Neuronal stem cell (in vitro differentiated cells): Measurements from ENCODE around the gene ARAP1.
A peak's percentile ranks its signal among the peaks of the same experiment; 100 is the strongest.

Source experiments
- DNase-seq: peaks from one replicate; pipeline ENCODE4 v3.0.0-alpha.2; 2013; ENCODE audit warnings: low spot score
- H2AFZ ChIP-seq: one replicate; pipeline ENCODE4 v1.6.1; 2013; ENCODE audit warnings: mild to moderate bottlenecking, low read length, inconsistent platforms
- H2AK5ac ChIP-seq: 2 replicates; pipeline ENCODE4 v1.6.1; 2013; ENCODE audit warnings: low read depth, mild to moderate bottlenecking, inconsistent platforms, low read length, moderate library complexity, mixed read lengths
- H2BK120ac ChIP-seq: 2 replicates; pipeline ENCODE4 v1.6.1; 2013; ENCODE audit warnings: low read depth, mild to moderate bottlenecking, inconsistent platforms, low read length, moderate library complexity, mixed read lengths
- H2BK12ac ChIP-seq: one replicate; pipeline ENCODE4 v1.6.1; 2013; ENCODE audit warnings: low read length, inconsistent platforms
- H2BK15ac ChIP-seq: 2 replicates; pipeline ENCODE4 v1.6.1; 2013; ENCODE audit warnings: mild to moderate bottlenecking, low read length, inconsistent platforms, mixed read lengths
- H2BK5ac ChIP-seq: one replicate; pipeline ENCODE4 v1.6.1; 2013; ENCODE audit warnings: inconsistent platforms, mild to moderate bottlenecking, low read length, moderate library complexity
- H3K14ac ChIP-seq: one replicate; pipeline ENCODE4 v1.6.1; 2013; ENCODE audit warnings: low read length, inconsistent platforms
- H3K18ac ChIP-seq: 2 replicates; pipeline ENCODE4 v1.6.1; 2013; ENCODE audit warnings: low read length, inconsistent platforms
- H3K23ac ChIP-seq: 2 replicates; pipeline ENCODE4 v1.6.1; 2013; ENCODE audit warnings: low read depth, mild to moderate bottlenecking, mixed read lengths, low read length, inconsistent platforms; ENCODE audit not compliant: poor library complexity
- H3K27ac ChIP-seq: replicated peaks from 3 replicates; pipeline ENCODE4 v1.5.1; 2013; ENCODE audit warnings: low read length, inconsistent platforms
- H3K27me3 ChIP-seq, 3 experiments: 2 replicates each; pipeline ENCODE4 v1.6.1; 2013; ENCODE audit warnings: low read length in 3 of 3, mild to moderate bottlenecking in 2 of 3, inconsistent platforms in 1 of 3, low read depth in 1 of 3, mixed read lengths in 1 of 3, moderate library complexity in 1 of 3; ENCODE audit not compliant: control insufficient read depth in 3 of 3, insufficient read depth in 3 of 3
- H3K36me3 ChIP-seq, 2 donors: replicated peaks in 1 of 2; 2 replicates each; pipeline ENCODE4 v1.6.1; 2013; ENCODE audit warnings: low read length in 2 of 2; ENCODE audit not compliant: control insufficient read depth in 2 of 2, insufficient read depth in 2 of 2
- H3K4ac ChIP-seq: 2 replicates; pipeline ENCODE4 v1.6.1; 2013; ENCODE audit warnings: inconsistent platforms, mild to moderate bottlenecking, low read length, moderate library complexity
- H3K4me1 ChIP-seq, 2 donors: 1 replicate in 1 of 2; 2 replicates in 1 of 2; pipeline ENCODE4 v1.6.1; 2013; ENCODE audit warnings: low read length in 2 of 2, low read depth in 1 of 2; ENCODE audit not compliant: control insufficient read depth in 2 of 2, insufficient read depth in 1 of 2
- H3K4me2 ChIP-seq: one replicate; pipeline ENCODE4 v1.6.1; 2013; ENCODE audit warnings: mild to moderate bottlenecking, low read length, inconsistent platforms; ENCODE audit not compliant: insufficient read depth, poor library complexity, severe bottlenecking
- H3K4me3 ChIP-seq, 2 donors: 2 replicates each; pipeline ENCODE4 v1.5.1; 2013; ENCODE audit warnings: low read length in 2 of 2, mild to moderate bottlenecking in 2 of 2, inconsistent platforms in 1 of 2, moderate library complexity in 1 of 2
- H3K79me1 ChIP-seq: one replicate; pipeline ENCODE4 v1.6.1; 2013; ENCODE audit warnings: low read depth, mild to moderate bottlenecking, inconsistent platforms, low read length, moderate library complexity
- H3K9ac ChIP-seq: one replicate; pipeline ENCODE4 v1.6.1; 2013; ENCODE audit warnings: mild to moderate bottlenecking, low read depth, low read length, inconsistent platforms; ENCODE audit not compliant: poor library complexity
- H3K9me3 ChIP-seq, 2 donors: replicated peaks in 1 of 2; 2 replicates each; pipeline versions ENCODE3 to v1.6.1; 2013; ENCODE audit warnings: low read length in 2 of 2, mild to moderate bottlenecking in 2 of 2, inconsistent platforms in 1 of 2, low read depth in 1 of 2, mixed read lengths in 1 of 2, moderate library complexity in 1 of 2; ENCODE audit not compliant: control insufficient read depth in 2 of 2, insufficient read depth in 1 of 2
- H4K8ac ChIP-seq: one replicate; pipeline ENCODE4 v1.6.1; 2013; ENCODE audit warnings: low read depth, mild to moderate bottlenecking, inconsistent platforms, low read length, moderate library complexity
- H4K91ac ChIP-seq: one replicate; pipeline ENCODE4 v1.6.1; 2013; ENCODE audit warnings: low read length, low read depth, mild to moderate bottlenecking, inconsistent platforms; ENCODE audit not compliant: poor library complexity
- WGBS, 2 donors: extraction: QIAGEN DNeasy Blood & Tissue Kit; methylation state at CpG; one replicate each; pipeline ENCODE4 v1.1.7; 2013; ENCODE audit warnings: missing lambda C conversion rate in 2 of 2, mixed read lengths in 1 of 2; ENCODE audit not compliant: insufficient read length in 2 of 2, insufficient replicate concordance in 1 of 2; ENCODE audit errors: extremely low coverage in 2 of 2; 5-methylcytosine and 5-hydroxymethylcytosine counted together

Gene ARAP1

DNA sequence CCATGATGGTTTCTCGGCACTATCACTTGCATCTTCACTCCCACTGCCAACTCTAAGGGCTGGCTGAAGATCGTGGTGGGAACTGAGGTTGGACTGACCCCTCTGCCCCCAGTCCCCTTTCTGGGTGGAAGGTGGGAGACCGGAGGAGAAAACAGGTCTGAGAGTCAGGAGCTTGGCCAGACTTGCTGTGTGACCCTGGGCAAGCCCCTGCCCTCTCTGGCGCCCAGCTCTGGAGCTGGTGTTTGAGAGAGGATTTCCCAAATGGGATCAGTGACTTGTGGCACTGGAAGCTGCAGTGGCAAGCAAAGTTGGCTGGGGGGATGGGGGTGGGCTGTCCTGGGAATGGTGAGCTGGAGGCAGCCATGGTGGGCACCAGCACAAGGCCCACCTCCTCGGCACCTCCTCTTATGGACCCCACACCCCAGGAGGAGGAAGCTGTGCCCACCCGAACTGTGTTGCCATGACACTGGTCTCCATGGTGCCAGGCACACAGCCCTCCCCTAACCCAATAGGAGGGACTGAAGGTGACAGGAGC, 71.5 kb downstream of the ARAP1 start:
- H2BK15ac ChIP-seq = no peak overlapping the region
- H3K79me1 ChIP-seq = no peaks in the 10 kb centered on the region
- no peak overlapping the region for H4K91ac ChIP-seq
- peak overlapping the region; percentile 51 for H3K14ac ChIP-seq
- H3K36me3 ChIP-seq = no peaks in the 10 kb centered on the region
- no peak for DNase-seq
- no peak overlapping the region for H3K9ac ChIP-seq
- H3K4me1 ChIP-seq = peaks cover 6 to 18% of the 10 kb centered on the region in 2 donors
- H2BK120ac ChIP-seq = no peak overlapping the region
- H3K27me3 ChIP-seq = peaks cover 0 to 45% (median 30%) of the 10 kb centered on the region in 3 experiments
- H2BK12ac ChIP-seq = no peak overlapping the region
- H4K8ac ChIP-seq = no peak overlapping the region
- no peak overlapping the region for H3K4me2 ChIP-seq
- peak overlapping the region; percentile 34 for H3K23ac ChIP-seq
- H2AK5ac ChIP-seq = peak overlapping the region; percentile 12
- WGBS, 2 donors = no CpG with 5 or more reads among the region's 6 CpGs
- H3K18ac ChIP-seq = peak overlapping the region; percentile 35
- H3K27ac ChIP-seq = no peak overlapping the region
- H3K4me3 ChIP-seq = no peak overlapping the region
- no peak overlapping the region for H3K4ac ChIP-seq
- H2AFZ ChIP-seq = no peak overlapping the region
- no peak overlapping the region for H2BK5ac ChIP-seq
- no peaks in the 10 kb centered on the region for H3K9me3 ChIP-seq

GRCh38 chr11:72679869-72680268, 72.3 kb downstream of the ARAP1 start:
- H2BK5ac ChIP-seq = no peak overlapping the region
- no peak overlapping the region for H2BK120ac ChIP-seq
- H2AK5ac ChIP-seq = no peak overlapping the region
- no peak overlapping the region for H3K4me3 ChIP-seq
- no peaks in the 10 kb centered on the region for H3K36me3 ChIP-seq
- H3K4ac ChIP-seq = no peak overlapping the region
- no peak overlapping the region for H3K4me2 ChIP-seq
- H3K23ac ChIP-seq = no peak overlapping the region
- no peaks in the 10 kb centered on the region for H3K79me1 ChIP-seq
- H2BK15ac ChIP-seq = no peak overlapping the region
- peak overlapping the region; percentile 15 for H3K18ac ChIP-seq
- H4K91ac ChIP-seq = no peak overlapping the region
- H3K9me3 ChIP-seq = no peaks in the 10 kb centered on the region
- H3K27ac ChIP-seq = no peak overlapping the region
- peak overlapping the region; percentile 11 for H3K14ac ChIP-seq
- no peak overlapping the region for H2AFZ ChIP-seq
- WGBS, 2 donors = no CpG with 5 or more reads among the region's 5 CpGs
- no peak for DNase-seq
- peaks cover 0 to 53% (median 34%) of the 10 kb centered on the region in 3 experiments for H3K27me3 ChIP-seq
- no peak overlapping the region for H4K8ac ChIP-seq
- no peak overlapping the region for H3K9ac ChIP-seq
- H3K4me1 ChIP-seq = peaks cover 6 to 18% of the 10 kb centered on the region in 2 donors
- H2BK12ac ChIP-seq = no peak overlapping the region

- no peak overlapping the region for H2BK15ac ChIP-seq
- no peak overlapping the region for H3K4ac ChIP-seq
- H2AFZ ChIP-seq = no peak overlapping the region
- no peak overlapping the region for H3K4me3 ChIP-seq
- H3K27me3 ChIP-seq = peaks cover 0 to 66% (median 47%) of the 10 kb centered on the region in 3 experiments
- no peak overlapping the region for H2BK120ac ChIP-seq
- H3K27ac ChIP-seq = no peak overlapping the region
- H4K8ac ChIP-seq = no peak overlapping the region
- WGBS, 2 donors = no CpG with 5 or more reads among the region's 8 CpGs
- no peaks in the 10 kb centered on the region for H3K36me3 ChIP-seq
- no peak overlapping the region for H3K18ac ChIP-seq
- H3K4me1 ChIP-seq = peaks cover 10 to 20% of the 10 kb centered on the region in 2 donors
- H3K14ac ChIP-seq = no peak overlapping the region
- no peak overlapping the region for H3K4me2 ChIP-seq
- H3K79me1 ChIP-seq = no peaks in the 10 kb centered on the region
- H3K9me3 ChIP-seq = no peaks in the 10 kb centered on the region
- peak overlapping the region; percentile 13 for H3K23ac ChIP-seq
- H4K91ac ChIP-seq = no peak overlapping the region
- H2BK12ac ChIP-seq = no peak overlapping the region
- no peak overlapping the region for H2BK5ac ChIP-seq
- no peak for DNase-seq
- no peak overlapping the region for H3K9ac ChIP-seq
- H2AK5ac ChIP-seq = no peak overlapping the region
Observed at GRCh38 chr11:72678524-72678923, 73.7 kb downstream of the ARAP1 start.

DNA sequence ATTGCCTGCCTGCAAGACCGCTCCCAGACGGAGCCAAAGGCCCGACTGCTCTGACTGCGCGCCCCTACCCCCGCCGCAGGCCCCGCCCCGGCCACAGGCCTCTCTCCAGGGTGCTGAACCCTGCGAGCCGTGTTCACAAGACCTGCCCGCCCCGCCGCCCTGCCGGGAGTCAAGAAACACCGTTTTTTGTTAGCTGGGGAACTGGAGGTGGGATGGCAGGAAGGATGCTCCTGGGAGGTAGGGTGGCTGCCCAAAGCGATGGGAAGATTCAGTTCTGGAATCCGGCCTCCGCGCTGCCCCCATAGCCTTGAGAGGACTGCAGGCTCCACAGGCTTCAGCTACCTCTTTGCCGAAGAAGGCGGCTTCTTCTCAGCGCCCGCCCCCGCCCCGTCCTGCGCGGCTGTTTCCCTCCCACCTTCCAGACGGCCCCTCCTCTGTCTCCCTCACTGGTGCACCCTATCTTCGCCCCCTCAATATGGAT, 75.3 kb downstream of the ARAP1 start:
- Histone ChIP-seq H3K4ac (no peak overlapping the region), H3K27me3 (peaks cover 0 to 79% (median 48%) of the 10 kb centered on the region in 3 experiments)

More for the DNA sequence above, 75.3 kb downstream of the ARAP1 start:
- Histone ChIP-seq H3K4me1 (peaks cover 10 to 20% of the 10 kb centered on the region in 2 donors), H3K79me1 (no peaks in the 10 kb centered on the region), H3K27ac (no peak overlapping the region), H2BK120ac (no peak overlapping the region), H2BK12ac (no peak overlapping the region), H3K14ac (no peak overlapping the region), H4K91ac (no peak overlapping the region), H3K4me2 (no peak overlapping the region), H2AK5ac (no peak overlapping the region), H4K8ac (no peak overlapping the region), H3K18ac (no peak overlapping the region), H2BK15ac (no peak overlapping the region), H3K9ac (no peak overlapping the region), H2AFZ (no peak overlapping the region), H3K23ac (no peak overlapping the region), H3K36me3 (no peaks in the 10 kb centered on the region), H3K4me3 (no peak overlapping the region), H3K9me3 (no peaks in the 10 kb centered on the region), H2BK5ac (no peak overlapping the region)
- no CpG with 5 or more reads among the region's 30 CpGs for WGBS, 2 donors
- peak; percentile 76 for DNase-seq
